Activated T-cell treated with anti-CD3 and anti-CD28 coated beads, Interleukin-2, amount 50 U/mL, for 24 hours (primary cell): ENCODE measurements around the gene TCF7L1.
"Not testable (repeated sequence)": the region's sequence is repeated elsewhere in the genome, so short reads cannot be mapped to it uniquely, and the experiment has no call there.

Experiments used
- DNase-seq: peaks from one replicate; pipeline ENCODE4 v3.0.0-alpha.2; 2020
- H3K27ac Mint-ChIP-seq: 2 replicates; pipeline ENCODE4 v1.8.0; 2020; ENCODE audit warnings: mild to moderate bottlenecking, mixed read lengths
- H3K27me3 Mint-ChIP-seq: 2 replicates; pipeline ENCODE4 v1.8.0; 2020; ENCODE audit warnings: mixed read lengths
- H3K36me3 Mint-ChIP-seq: 2 replicates; pipeline ENCODE4 v1.8.0; 2020; ENCODE audit warnings: low read depth, mixed read lengths
- H3K4me1 Mint-ChIP-seq: 2 replicates; pipeline ENCODE4 v1.8.0; 2020; ENCODE audit warnings: low read depth, mixed read lengths
- H3K4me3 Mint-ChIP-seq: 2 replicates; pipeline ENCODE4 v1.8.0; 2020; ENCODE audit warnings: mild to moderate bottlenecking, moderate library complexity, mixed read lengths
- H3K9me3 Mint-ChIP-seq: 2 replicates; pipeline ENCODE4 v1.8.0; 2020; ENCODE audit warnings: mixed read lengths

TCF7L1 gene

DNA sequence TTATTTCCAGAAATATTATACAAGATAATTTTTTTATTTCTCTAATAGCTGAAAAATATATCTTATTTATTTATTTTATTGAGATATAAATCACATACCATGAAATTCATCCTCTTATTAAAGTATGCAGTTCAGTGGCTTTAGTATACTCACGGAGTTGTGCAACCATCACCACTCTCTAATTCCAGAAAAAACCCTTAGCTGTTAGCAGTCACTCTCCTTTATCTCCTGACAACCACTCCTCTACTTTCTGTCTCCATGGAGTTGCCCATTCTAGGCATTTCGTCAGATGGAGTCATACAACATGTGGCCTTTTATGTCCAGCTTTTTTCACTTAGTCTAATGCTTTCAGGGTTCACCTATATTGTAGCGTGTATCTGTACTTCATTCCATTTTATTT lies 66.5 kb downstream of the TCF7L1 start:
- no peaks in the 10 kb centered on the region for H3K27me3 Mint-ChIP-seq

DNA sequence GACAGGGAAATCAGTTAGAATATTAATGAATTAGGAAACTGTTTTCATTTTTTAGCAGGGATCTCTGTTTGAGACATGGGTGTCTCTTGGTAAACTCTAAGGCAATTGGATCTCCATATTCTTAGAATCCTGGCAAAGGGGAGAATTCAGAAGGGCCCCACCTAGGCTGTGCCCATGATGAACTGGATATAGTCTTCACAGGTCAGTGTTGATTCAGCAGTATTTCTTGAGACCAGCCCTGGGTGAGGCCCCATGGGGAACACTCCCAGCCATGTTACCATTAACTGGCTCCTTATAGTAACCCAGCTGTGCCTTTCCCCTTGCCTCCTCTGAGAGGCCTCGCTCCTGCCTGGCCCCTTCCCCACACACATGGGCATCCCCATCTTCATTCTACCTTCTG lies 76.7 kb downstream of the TCF7L1 start:
- Mint-ChIP-seq H3K4me3 (no peak overlapping the region), H3K27ac (no peak overlapping the region), H3K36me3 (no peaks in the 10 kb centered on the region), H3K4me1 (no peaks in the 10 kb centered on the region), H3K9me3 (no peaks in the 10 kb centered on the region), H3K27me3 (peaks cover 30% of the 10 kb centered on the region)
- DNase-seq: no peak

More for the DNA sequence above, 66.5 kb downstream of the TCF7L1 start:
- DNase-seq: no peak
- Mint-ChIP-seq H3K9me3 (no peaks in the 10 kb centered on the region), H3K4me3 (no peak overlapping the region), H3K4me1 (no peaks in the 10 kb centered on the region), H3K36me3 (no peaks in the 10 kb centered on the region), H3K27ac (no peak overlapping the region)

DNA sequence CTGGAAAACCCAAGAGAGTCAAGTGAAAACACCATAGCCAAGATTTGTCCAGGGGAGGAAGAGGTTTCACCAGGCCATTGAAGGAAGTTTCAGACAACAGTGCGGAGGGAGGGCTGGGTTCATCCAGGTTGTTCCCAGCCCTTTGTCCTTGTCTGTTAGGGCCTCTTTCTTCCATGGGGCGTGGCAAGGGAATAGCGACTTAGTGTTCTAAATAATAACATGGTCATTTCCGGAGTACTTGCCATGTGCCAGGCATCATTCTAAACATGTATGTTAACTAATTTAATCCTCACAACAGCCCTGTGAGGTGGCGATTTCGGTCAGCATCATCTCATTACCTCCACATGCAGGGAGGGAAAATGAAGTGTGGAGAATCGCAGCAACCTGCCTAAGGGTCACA lies 77.3 kb downstream of the TCF7L1 start:
- no peaks in the 10 kb centered on the region for H3K9me3 Mint-ChIP-seq
- H3K4me3 Mint-ChIP-seq: no peak overlapping the region
- H3K36me3 Mint-ChIP-seq: no peaks in the 10 kb centered on the region
- H3K4me1 Mint-ChIP-seq: no peaks in the 10 kb centered on the region
- H3K27ac Mint-ChIP-seq: no peak overlapping the region
- DNase-seq: no peak
- H3K27me3 Mint-ChIP-seq: peaks cover 35% of the 10 kb centered on the region

DNA sequence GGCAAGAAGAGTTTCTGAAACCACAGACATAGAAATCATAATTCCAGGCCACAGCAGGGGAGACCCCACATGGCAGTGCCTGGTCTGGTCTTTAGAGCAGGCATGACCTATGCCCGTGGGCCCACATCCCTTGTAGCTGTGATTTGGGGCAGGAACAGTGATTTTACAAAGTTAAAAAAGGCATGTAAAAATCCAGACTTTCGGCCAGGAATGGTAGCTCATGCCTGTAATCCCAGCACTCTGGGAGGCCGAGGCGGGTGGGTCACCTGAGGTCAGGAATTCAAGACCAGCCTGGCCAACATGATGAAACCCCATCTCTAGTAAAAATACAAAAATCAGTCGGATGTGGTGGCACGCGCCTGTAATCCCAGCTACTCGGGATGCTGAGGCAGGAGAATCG lies 78.4 kb downstream of the TCF7L1 start:
- not testable (repeated sequence) for H3K36me3 Mint-ChIP-seq, DNase-seq, H3K27ac Mint-ChIP-seq, H3K4me1 Mint-ChIP-seq, H3K4me3 Mint-ChIP-seq, H3K9me3 Mint-ChIP-seq
- peaks cover 43% of the 10 kb centered on the region for H3K27me3 Mint-ChIP-seq

DNA sequence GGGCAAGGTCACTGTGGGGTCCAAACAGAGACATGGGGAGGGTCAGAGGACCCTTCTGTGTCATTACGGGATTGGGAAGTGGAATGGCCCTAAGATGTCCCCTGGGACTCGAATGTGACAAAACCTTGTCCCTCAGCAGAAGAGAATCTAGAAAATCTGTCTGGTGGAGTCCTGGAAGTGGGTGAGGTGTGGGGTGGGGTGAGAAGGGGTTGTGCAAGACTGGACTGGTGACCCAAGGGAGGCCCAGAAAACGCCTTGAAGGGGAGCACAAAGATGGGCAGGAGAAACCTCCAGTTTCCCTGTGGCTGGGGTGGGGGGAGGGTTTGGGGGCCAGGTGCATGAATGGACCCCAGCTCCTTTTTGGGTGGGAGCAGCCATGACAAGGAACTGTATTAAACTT lies 79.6 kb downstream of the TCF7L1 start:
- no peak for DNase-seq
- H3K4me1 Mint-ChIP-seq: no peaks in the 10 kb centered on the region
- no peak overlapping the region for H3K27ac Mint-ChIP-seq
- no peak overlapping the region for H3K4me3 Mint-ChIP-seq
- H3K27me3 Mint-ChIP-seq: peaks cover 53% of the 10 kb centered on the region
- H3K36me3 Mint-ChIP-seq: no peaks in the 10 kb centered on the region
- H3K9me3 Mint-ChIP-seq: no peaks in the 10 kb centered on the region

DNA sequence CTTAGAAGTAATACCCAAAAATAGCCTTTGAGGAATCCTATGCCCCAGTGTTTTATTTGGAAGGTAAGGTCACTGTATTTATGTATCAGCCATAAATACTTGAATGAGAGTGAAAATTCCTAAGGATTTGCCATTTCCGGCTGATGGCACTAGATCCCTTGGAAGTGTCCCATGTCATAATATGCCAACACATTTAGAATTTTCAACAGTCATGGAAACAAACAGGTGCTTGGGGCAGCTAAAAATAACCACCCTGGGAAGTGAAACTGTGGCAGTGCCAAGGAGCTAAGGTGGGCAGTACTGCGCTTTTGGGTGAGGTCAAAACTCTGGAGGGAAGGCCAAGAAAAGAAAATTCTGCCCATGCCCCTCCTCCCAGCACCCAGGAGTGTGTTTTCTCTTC lies 80.2 kb downstream of the TCF7L1 start:
- Mint-ChIP-seq H3K4me1 (no peaks in the 10 kb centered on the region), H3K4me3 (no peak overlapping the region), H3K9me3 (no peaks in the 10 kb centered on the region), H3K27me3 (peaks cover 53% of the 10 kb centered on the region), H3K27ac (no peak overlapping the region), H3K36me3 (no peaks in the 10 kb centered on the region)
- no peak for DNase-seq

DNA sequence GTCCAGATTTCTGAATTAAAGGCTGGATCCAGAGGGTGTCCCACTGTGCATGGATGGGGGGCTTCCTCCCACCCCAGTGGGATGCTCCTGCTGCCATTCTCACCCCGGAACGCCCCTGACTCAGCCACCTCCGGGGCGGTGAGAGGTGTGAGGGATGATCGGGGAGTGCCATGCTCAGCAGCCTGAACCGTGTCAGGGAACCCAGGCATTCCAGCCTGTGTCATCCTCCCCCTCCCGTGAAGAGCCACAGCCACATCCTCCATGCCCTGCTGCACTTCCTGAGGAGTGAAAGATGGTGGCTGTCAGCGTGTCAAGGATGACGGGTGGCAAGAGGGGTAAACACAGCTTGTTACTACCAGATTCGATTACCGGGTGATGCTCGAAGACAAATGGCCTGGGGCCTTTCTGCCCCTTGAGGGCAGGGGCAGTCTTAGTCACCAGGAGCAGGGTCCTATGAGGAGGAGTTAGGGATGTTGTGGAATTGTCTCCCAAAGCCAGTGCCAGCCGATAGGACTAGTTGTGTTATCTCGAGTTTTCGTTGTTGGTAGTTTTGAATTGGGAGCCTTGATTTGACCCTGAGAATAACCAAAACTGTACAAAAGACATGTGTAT lies 80.8 kb downstream of the TCF7L1 start:
- Mint-ChIP-seq H3K36me3 (no peaks in the 10 kb centered on the region), H3K4me3 (no peak overlapping the region), H3K9me3 (no peaks in the 10 kb centered on the region), H3K27ac (no peak overlapping the region), H3K4me1 (no peaks in the 10 kb centered on the region), H3K27me3 (peaks cover 57% of the 10 kb centered on the region)
- DNase-seq: no peak

DNA sequence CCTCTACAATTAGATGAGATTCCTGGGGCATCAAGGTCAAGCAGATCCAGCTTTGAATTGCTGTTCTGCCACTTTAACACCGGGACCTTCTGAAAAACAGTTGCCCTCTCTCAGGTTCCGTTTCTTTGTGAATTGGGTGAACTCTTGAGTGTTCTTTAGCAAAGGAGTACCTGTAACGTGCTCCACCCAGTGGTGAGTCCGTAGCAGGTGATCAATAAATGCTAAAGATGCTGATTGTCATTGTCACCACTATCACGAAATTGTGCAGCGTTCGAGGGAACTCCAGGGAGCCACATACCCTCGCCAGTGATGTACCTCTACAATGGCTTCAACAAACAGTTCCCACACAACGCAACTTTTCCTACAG lies 81.9 kb downstream of the TCF7L1 start:
- no peak for DNase-seq
- no peaks in the 10 kb centered on the region for H3K9me3 Mint-ChIP-seq
- H3K36me3 Mint-ChIP-seq: no peaks in the 10 kb centered on the region
- no peak overlapping the region for H3K27ac Mint-ChIP-seq
- no peaks in the 10 kb centered on the region for H3K4me1 Mint-ChIP-seq
- peaks cover 58% of the 10 kb centered on the region for H3K27me3 Mint-ChIP-seq
- H3K4me3 Mint-ChIP-seq: no peak overlapping the region

DNA sequence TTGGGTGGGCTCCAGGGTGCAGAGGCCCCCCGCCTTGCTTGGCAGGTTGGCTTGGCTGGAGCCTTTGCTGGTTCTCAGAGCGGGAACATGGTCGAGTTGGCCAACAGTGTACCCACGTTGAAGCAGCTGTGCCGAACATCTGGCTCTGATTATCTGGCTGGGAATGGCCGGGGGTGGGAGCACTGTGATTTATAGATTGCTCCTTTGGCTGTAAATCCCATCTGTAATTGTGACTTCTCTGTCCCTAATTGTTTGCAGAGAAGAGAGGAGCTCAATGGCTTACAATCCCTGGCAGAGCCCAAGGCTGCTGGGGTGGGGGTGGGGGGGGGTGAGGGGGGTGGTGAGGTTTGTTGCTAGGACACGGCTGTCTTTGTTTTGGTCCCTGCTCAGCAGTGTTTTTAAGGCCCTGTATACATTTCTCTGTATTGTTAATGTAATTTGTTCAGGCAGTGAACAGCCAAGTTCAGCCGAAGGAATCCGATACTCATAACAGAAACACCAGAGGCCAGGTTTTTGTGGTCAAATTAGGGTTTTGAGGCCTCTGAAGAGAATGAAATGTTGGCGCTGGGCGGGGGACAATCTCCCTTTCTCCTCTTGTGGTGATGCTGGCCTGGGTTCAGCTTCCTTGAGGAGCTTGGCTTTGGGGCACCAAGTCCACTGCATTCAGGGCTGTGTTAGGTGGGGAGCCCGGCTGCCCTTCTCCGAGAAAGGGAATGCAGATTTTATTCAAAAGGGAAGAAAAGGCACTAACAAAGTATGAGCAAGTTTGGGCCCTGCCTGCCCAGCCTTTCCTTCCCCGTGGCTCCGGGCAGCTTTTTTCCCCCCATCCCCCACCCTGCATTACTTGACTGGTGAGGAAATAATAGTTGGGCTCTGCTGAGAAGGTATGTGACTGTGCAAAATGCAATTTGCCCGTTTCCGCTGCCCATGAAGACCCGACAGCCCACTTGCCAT lies 82.5 kb downstream of the TCF7L1 start:
- Mint-ChIP-seq H3K27ac (no peak overlapping the region), H3K4me3 (no peak overlapping the region), H3K36me3 (no peaks in the 10 kb centered on the region), H3K27me3 (peaks cover 58% of the 10 kb centered on the region), H3K9me3 (no peaks in the 10 kb centered on the region), H3K4me1 (no peaks in the 10 kb centered on the region)
- no peak for DNase-seq

DNA sequence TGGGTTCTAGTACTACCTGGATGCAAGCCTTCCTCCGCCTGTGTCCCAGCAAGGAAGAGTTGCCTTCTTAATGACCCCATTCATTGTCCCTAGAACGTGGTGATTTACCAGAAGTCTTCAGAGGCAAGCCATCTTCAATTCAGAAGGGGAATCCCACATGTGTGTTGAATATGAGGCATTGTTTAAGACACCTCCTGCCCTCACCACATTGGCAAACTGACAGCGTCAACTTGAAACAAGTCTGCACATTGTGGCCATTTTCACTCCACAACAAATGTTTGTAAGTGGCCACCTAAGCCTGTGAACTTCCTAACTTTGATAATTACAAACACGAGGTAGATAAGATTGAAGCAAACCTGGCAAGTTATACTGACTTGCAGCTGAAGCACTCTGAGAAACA lies 83.7 kb downstream of the TCF7L1 start:
- Mint-ChIP-seq H3K27me3 (peaks cover 59% of the 10 kb centered on the region), H3K4me3 (no peak overlapping the region), H3K27ac (no peak overlapping the region), H3K36me3 (no peaks in the 10 kb centered on the region), H3K9me3 (no peaks in the 10 kb centered on the region), H3K4me1 (no peaks in the 10 kb centered on the region)
- no peak for DNase-seq

DNA sequence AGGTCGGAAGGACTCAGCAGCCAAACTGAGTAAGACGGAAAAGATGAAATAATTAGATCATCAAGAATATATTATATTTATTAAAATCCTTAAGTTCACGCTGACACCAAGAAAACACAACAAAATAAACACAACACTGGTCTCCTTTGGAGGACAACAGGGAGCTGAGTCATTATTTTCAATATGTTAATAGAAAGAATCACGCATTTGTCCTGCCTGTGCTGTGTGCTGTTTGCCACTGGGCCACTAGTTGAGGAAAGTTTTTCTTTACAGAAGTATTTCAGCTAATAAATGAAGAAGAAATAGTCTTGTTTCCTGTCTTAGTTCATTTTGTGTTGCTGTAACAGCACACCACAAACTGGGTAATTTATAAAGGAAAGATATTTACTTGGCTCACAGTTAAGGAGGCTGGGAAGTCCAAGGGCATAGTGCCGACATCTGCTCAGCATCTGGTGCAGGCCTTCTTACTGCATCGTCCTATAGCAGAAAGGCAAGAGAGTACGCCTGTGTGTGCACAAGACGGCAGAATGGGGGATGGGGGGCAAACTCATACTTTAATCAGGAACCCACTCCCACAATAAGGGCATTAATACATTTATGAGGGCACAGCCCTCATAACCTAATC lies 88.0 kb downstream of the TCF7L1 start:
- Mint-ChIP-seq H3K27me3 (peaks cover 39% of the 10 kb centered on the region), H3K9me3 (no peaks in the 10 kb centered on the region), H3K4me1 (no peaks in the 10 kb centered on the region), H3K4me3 (no peak overlapping the region), H3K27ac (no peak overlapping the region), H3K36me3 (no peaks in the 10 kb centered on the region)
- no peak for DNase-seq

DNA sequence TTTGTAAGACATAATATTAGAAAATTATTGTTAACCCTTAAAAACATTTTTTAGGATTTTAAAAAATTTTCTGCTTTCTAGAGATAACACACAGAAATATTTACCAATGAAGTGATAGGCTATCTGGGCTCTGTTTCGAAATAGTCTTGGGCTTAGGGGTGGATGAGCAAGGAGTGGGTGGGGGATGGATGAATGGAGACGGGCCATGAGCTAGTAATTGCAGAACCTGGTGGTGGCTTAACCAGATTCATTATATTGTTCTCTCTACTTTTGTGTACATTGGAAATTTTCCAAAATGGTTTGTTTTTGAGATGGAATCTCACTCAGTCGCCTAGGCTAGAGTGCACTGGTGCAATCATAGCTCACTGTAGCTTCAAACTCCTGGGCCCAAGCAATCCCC lies 89.6 kb downstream of the TCF7L1 start:
- H3K27me3 Mint-ChIP-seq: peaks cover 34% of the 10 kb centered on the region

DNA sequence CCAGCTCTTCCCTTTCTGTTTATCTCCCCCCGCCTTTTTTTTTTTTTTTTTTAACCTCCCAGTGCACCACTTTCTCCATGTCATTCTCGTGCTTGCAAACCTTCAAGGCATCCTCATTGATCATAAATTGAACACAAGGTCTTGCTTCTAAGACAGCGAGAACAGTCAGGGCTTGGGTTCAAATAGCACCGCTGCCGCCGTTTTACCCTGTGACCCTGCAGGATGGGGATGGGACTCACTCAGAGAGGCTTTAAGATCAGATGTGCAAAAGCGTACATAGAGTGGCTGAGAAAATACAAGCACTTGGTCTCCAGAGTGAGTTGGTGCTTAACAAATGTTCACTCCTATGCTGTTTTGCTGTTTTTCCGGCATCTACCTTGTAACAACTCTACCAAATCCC lies 93.6 kb downstream of the TCF7L1 start:
- DNase-seq: no peak
- H3K27ac Mint-ChIP-seq: no peak overlapping the region
- no peak overlapping the region for H3K4me3 Mint-ChIP-seq
- no peaks in the 10 kb centered on the region for H3K9me3 Mint-ChIP-seq
- H3K4me1 Mint-ChIP-seq: no peaks in the 10 kb centered on the region
- no peaks in the 10 kb centered on the region for H3K36me3 Mint-ChIP-seq
- peaks cover 30% of the 10 kb centered on the region for H3K27me3 Mint-ChIP-seq

More for the DNA sequence above, 89.6 kb downstream of the TCF7L1 start:
- Mint-ChIP-seq H3K27ac (no peak overlapping the region), H3K4me1 (no peaks in the 10 kb centered on the region), H3K9me3 (no peaks in the 10 kb centered on the region), H3K36me3 (no peaks in the 10 kb centered on the region), H3K4me3 (no peak overlapping the region)
- DNase-seq: no peak

DNA sequence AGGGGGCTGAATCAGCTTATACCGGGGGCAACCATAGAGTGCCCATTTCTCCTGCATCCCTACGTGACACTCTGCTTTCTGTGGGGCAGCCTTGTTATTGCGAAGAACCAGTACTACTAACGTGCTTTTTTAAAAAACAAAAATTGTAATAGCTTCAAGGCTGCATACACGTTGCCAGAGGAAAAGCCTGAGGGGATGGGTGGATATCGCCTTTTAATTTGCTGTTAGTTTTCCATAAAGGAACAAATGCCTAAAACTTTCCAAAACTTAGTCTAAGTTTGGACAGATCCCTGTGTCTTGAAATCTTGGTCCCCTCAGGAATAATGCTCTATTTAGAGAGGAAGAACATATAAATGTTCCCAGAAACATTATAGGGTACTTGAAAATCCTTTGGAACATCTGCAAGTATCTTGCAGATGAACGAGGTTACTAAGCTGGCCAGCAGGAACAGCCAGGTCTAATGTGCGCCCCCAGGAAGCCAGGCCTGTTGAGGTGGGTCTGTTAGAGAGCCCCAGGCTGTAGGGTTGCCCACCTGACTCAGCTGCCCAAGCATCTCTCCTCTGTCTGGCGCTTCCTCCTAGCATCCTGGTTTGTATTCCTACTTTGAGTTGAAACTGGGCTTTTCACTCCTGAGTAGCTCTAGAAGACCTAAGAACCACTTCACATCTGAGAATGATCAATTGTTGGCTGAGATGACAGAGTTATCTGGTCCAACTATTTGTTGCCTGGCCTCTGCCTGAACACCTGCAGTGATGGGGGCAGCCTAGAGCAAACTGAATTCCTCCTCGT lies 97.7 kb downstream of the TCF7L1 start:
- Mint-ChIP-seq H3K4me1 (no peaks in the 10 kb centered on the region), H3K9me3 (no peaks in the 10 kb centered on the region), H3K36me3 (no peaks in the 10 kb centered on the region), H3K27me3 (peaks cover 25% of the 10 kb centered on the region), H3K4me3 (no peak overlapping the region), H3K27ac (no peak overlapping the region)
- DNase-seq: no peak
